ENCODE results near the gene CELF5. TPM values are rescaled to one million over a fixed set of nuclear protein-coding genes. Genes with fewer than 3 reads are reported as not detected.
"Not testable (repeated sequence)": the region's sequence is repeated elsewhere in the genome, so short reads cannot be mapped to it uniquely, and the experiment has no call there.

CELF5 gene
- total and polyA plus RNA-seq, 3 experiments from 2014 or later: 0.11 to 0.24 TPM; not detected in 1

DNA sequence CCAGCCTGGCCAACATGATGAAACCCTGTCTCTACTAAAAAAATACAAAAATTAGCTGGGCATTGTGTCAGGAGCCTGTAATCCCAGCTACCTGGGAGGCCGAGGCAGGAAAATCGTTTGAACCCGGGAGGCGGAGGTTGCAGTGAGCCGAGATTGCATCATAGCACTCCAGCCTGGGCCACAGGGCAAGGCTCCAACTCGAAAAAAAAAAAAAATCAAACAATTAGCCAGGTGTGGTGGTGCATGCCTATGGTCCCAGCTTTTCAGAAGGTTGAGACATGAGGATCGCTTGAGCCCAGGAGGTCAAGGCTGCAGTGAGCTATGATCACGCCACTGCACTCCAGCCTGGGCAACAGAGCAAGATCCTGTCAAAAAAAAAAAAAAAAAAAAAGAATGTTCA lies 76.1 kb downstream of the CELF5 start:
- CTCF ChIA-PET; POLR2A ChIA-PET; H3K27me3 ChIP-seq (ENCODE audit: insufficient read depth, low read length, poor library complexity, severe bottlenecking): not testable (repeated sequence)

GRCh38 chr19:3302755-3303154 lies 78.3 kb downstream of the CELF5 start:
- peaks cover 21 to 36% of the 10 kb centered on the region in 2 donors for H3K27me3 Mint-ChIP-seq

More for the DNA sequence above, 76.1 kb downstream of the CELF5 start:
- not testable (repeated sequence) for H3K4me3 Mint-ChIP-seq; DNase-seq; H3K4me3 ChIP-seq (ENCODE audit: low read length); H3K4me1 ChIP-seq (ENCODE audit: insufficient read depth, low read length); H3K27ac ChIP-seq (ENCODE audit: low read depth, low read length); H3K36me3 Mint-ChIP-seq; H3K9me3 ChIP-seq (ENCODE audit: low read length); H3K4me1 Mint-ChIP-seq; H3K36me3 ChIP-seq (ENCODE audit: insufficient read depth, low read length); H3K9me3 Mint-ChIP-seq; H3K27ac Mint-ChIP-seq
- peaks cover 21 to 37% of the 10 kb centered on the region in 2 donors for H3K27me3 Mint-ChIP-seq

GRCh38 chr19:3304871-3305423 lies 80.5 kb downstream of the CELF5 start:
- Mint-ChIP-seq H3K4me1 (peaks cover 0 to 3% (median 0%) of the 10 kb centered on the region in 3 donors), H3K4me3 (no peak overlapping the region), H3K36me3 (peaks cover 0 to 3% (median 0%) of the 10 kb centered on the region in 3 donors), H3K27ac (no peak overlapping the region), H3K9me3 (peaks cover 0 to 8% (median 3%) of the 10 kb centered on the region in 5 donors), H3K27me3 (peaks cover 16 to 41% of the 10 kb centered on the region in 2 donors)
- DNase-seq: peak; percentile 61 to 76 (median 70)
- H3K27me3 ChIP-seq (ENCODE audit: insufficient read depth, low read length, poor library complexity, severe bottlenecking): no peaks in the 10 kb centered on the region
- H3K4me1 ChIP-seq (ENCODE audit: insufficient read depth, low read length): peaks cover 8% of the 10 kb centered on the region
- H3K4me3 ChIP-seq (ENCODE audit: low read length): no peak overlapping the region
- no peaks in the 10 kb centered on the region for H3K9me3 ChIP-seq (ENCODE audit: low read length)
- ChIA-PET POLR2A (no interaction called here), CTCF (interaction anchor here (0.6 to 2.9 kb wide), 11 partner anchors 10 to 185 kb away, joined by 3 to 13 read pairs (median 3); no protein-coding TSS in a partner anchor)
- no peaks in the 10 kb centered on the region for H3K36me3 ChIP-seq (ENCODE audit: insufficient read depth, low read length)
- no peak overlapping the region for H3K27ac ChIP-seq (ENCODE audit: low read depth, low read length)

More at GRCh38 chr19:3302755-3303154, 78.3 kb downstream of the CELF5 start:
- Histone ChIP-seq H3K4me1 (ENCODE audit: insufficient read depth, low read length) (peaks cover 8% of the 10 kb centered on the region), H3K36me3 (ENCODE audit: insufficient read depth, low read length) (no peaks in the 10 kb centered on the region), H3K27me3 (ENCODE audit: insufficient read depth, low read length, poor library complexity, severe bottlenecking) (no peaks in the 10 kb centered on the region), H3K9me3 (ENCODE audit: low read length) (no peaks in the 10 kb centered on the region), H3K27ac (ENCODE audit: low read depth, low read length) (no peak overlapping the region), H3K4me3 (ENCODE audit: low read length) (no peak overlapping the region)
- DNase-seq: no peak
- H3K27ac Mint-ChIP-seq: no peak overlapping the region
- H3K36me3 Mint-ChIP-seq: peaks cover 0 to 3% (median 0%) of the 10 kb centered on the region in 3 donors
- H3K4me1 Mint-ChIP-seq: peaks cover 0 to 3% (median 0%) of the 10 kb centered on the region in 3 donors
- ChIA-PET POLR2A (interaction anchor here (0.7 kb wide), 1 partner anchor 1185 kb away, joined by 3 read pairs; no protein-coding TSS in a partner anchor), CTCF (no interaction called here)
- H3K4me3 Mint-ChIP-seq: no peak overlapping the region
- H3K9me3 Mint-ChIP-seq: peaks cover 0 to 5% (median 4%) of the 10 kb centered on the region in 5 donors

GRCh38 chr19:3309724-3310123 lies 85.3 kb downstream of the CELF5 start:
- DNase-seq: no peak
- CTCF ChIA-PET: no interaction called here
- peak overlapping the region in 1 of 7 donors; percentile 1 for H3K4me3 Mint-ChIP-seq
- Histone ChIP-seq H3K27me3 (ENCODE audit: insufficient read depth, low read length, poor library complexity, severe bottlenecking) (peaks cover 10% of the 10 kb centered on the region), H3K4me1 (ENCODE audit: insufficient read depth, low read length) (peaks cover 5% of the 10 kb centered on the region), H3K4me3 (ENCODE audit: low read length) (no peak overlapping the region), H3K9me3 (ENCODE audit: low read length) (no peaks in the 10 kb centered on the region), H3K27ac (ENCODE audit: low read depth, low read length) (no peak overlapping the region), H3K36me3 (ENCODE audit: insufficient read depth, low read length) (no peaks in the 10 kb centered on the region)
- peaks cover 0 to 3% (median 0%) of the 10 kb centered on the region in 3 donors for H3K4me1 Mint-ChIP-seq
- peaks cover 0 to 4% (median 0%) of the 10 kb centered on the region in 5 donors for H3K9me3 Mint-ChIP-seq
- H3K27ac Mint-ChIP-seq: no peak overlapping the region
- peaks cover 20 to 36% of the 10 kb centered on the region in 2 donors for H3K27me3 Mint-ChIP-seq
- no peaks in the 10 kb centered on the region for H3K36me3 Mint-ChIP-seq
- POLR2A ChIA-PET: no interaction called here

DNA sequence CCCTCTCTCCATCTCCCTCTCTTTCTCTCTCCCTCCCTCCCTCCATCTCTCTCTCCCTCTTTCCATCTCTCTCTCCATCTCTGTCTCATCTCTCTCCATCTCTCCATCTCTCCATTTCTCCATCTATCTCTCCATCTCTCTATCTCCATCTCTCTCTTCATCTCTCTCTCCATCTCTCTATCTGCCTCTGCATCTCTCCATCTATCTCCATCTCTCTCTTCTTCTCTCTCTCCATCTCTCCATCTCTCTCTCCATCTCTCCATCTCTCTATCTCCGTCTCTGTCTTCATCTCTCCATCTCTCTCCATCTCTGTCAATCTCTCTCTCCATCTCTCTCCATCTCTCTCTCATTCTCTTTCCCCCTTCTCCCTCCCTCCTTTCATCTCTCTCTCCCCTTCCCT lies 85.8 kb downstream of the CELF5 start:
- no peak for DNase-seq
- Histone ChIP-seq H3K4me3 (ENCODE audit: low read length) (no peak overlapping the region), H3K9me3 (ENCODE audit: low read length) (no peaks in the 10 kb centered on the region), H3K27me3 (ENCODE audit: insufficient read depth, low read length, poor library complexity, severe bottlenecking) (peaks cover 10% of the 10 kb centered on the region), H3K27ac (ENCODE audit: low read depth, low read length) (no peak overlapping the region), H3K4me1 (ENCODE audit: insufficient read depth, low read length) (no peaks in the 10 kb centered on the region), H3K36me3 (ENCODE audit: insufficient read depth, low read length) (no peaks in the 10 kb centered on the region)
- ChIA-PET POLR2A (no interaction called here), CTCF (no interaction called here)
- Mint-ChIP-seq H3K4me3 (no peak overlapping the region), H3K27ac (peak overlapping the region in 2 of 8 donors; percentile 77 to 88), H3K9me3 (peaks cover 0 to 4% (median 0%) of the 10 kb centered on the region in 5 donors), H3K27me3 (peaks cover 17 to 31% of the 10 kb centered on the region in 2 donors), H3K36me3 (no peaks in the 10 kb centered on the region), H3K4me1 (no peaks in the 10 kb centered on the region)

GRCh38 chr19:3310711-3311110 lies 86.2 kb downstream of the CELF5 start:
- Histone ChIP-seq H3K4me1 (ENCODE audit: insufficient read depth, low read length) (no peaks in the 10 kb centered on the region), H3K4me3 (ENCODE audit: low read length) (no peak overlapping the region), H3K27me3 (ENCODE audit: insufficient read depth, low read length, poor library complexity, severe bottlenecking) (peaks cover 10% of the 10 kb centered on the region), H3K27ac (ENCODE audit: low read depth, low read length) (no peak overlapping the region), H3K36me3 (ENCODE audit: insufficient read depth, low read length) (no peaks in the 10 kb centered on the region), H3K9me3 (ENCODE audit: low read length) (no peaks in the 10 kb centered on the region)
- H3K4me3 Mint-ChIP-seq: no peak overlapping the region
- DNase-seq: no peak
- ChIA-PET CTCF (no interaction called here), POLR2A (no interaction called here)
- peaks cover 21 to 31% of the 10 kb centered on the region in 2 donors for H3K27me3 Mint-ChIP-seq
- peaks cover 0 to 4% (median 0%) of the 10 kb centered on the region in 5 donors for H3K9me3 Mint-ChIP-seq
- H3K4me1 Mint-ChIP-seq: no peaks in the 10 kb centered on the region
- no peaks in the 10 kb centered on the region for H3K36me3 Mint-ChIP-seq
- no peak overlapping the region for H3K27ac Mint-ChIP-seq

- Histone ChIP-seq H3K9me3 (ENCODE audit: low read length) (no peaks in the 10 kb centered on the region), H3K27me3 (ENCODE audit: insufficient read depth, low read length, poor library complexity, severe bottlenecking) (peaks cover 10% of the 10 kb centered on the region), H3K27ac (ENCODE audit: low read depth, low read length) (no peak overlapping the region), H3K36me3 (ENCODE audit: insufficient read depth, low read length) (no peaks in the 10 kb centered on the region), H3K4me1 (ENCODE audit: insufficient read depth, low read length) (no peaks in the 10 kb centered on the region), H3K4me3 (ENCODE audit: low read length) (no peak overlapping the region)
- POLR2A ChIA-PET: no interaction called here
- DNase-seq: no peak
- H3K4me3 Mint-ChIP-seq: no peak overlapping the region
- H3K36me3 Mint-ChIP-seq: no peaks in the 10 kb centered on the region
- peaks cover 22 to 37% of the 10 kb centered on the region in 2 donors for H3K27me3 Mint-ChIP-seq
- H3K9me3 Mint-ChIP-seq: peaks cover 0 to 2% (median 0%) of the 10 kb centered on the region in 5 donors
- H3K27ac Mint-ChIP-seq: peak overlapping the region in 2 of 8 donors; percentile 34 to 98
- no peaks in the 10 kb centered on the region for H3K4me1 Mint-ChIP-seq
- CTCF ChIA-PET: interaction anchor here (3.8 kb wide), 1 partner anchor 8 kb away, joined by 13 read pairs; no protein-coding TSS in a partner anchor
Observed at GRCh38 chr19:3313199-3313575, 88.7 kb downstream of the CELF5 start.

- no peak overlapping the region for H3K4me3 ChIP-seq (ENCODE audit: low read length)
- CTCF ChIA-PET: interaction anchor here (0.5 to 3.8 kb wide), 3 partner anchors 10 to 114 kb away, joined by 3 to 13 read pairs (median 7); no protein-coding TSS in a partner anchor
- H3K36me3 ChIP-seq (ENCODE audit: insufficient read depth, low read length): no peaks in the 10 kb centered on the region
- H3K27me3 Mint-ChIP-seq: peaks cover 20 to 32% of the 10 kb centered on the region in 2 donors
- no peak overlapping the region for H3K27ac Mint-ChIP-seq
- no peaks in the 10 kb centered on the region for H3K4me1 Mint-ChIP-seq
- no peaks in the 10 kb centered on the region for H3K4me1 ChIP-seq (ENCODE audit: insufficient read depth, low read length)
- no peak overlapping the region for H3K4me3 Mint-ChIP-seq
- no peaks in the 10 kb centered on the region for H3K9me3 ChIP-seq (ENCODE audit: low read length)
- H3K27ac ChIP-seq (ENCODE audit: low read depth, low read length): no peak overlapping the region
- POLR2A ChIA-PET: no interaction called here
- H3K9me3 Mint-ChIP-seq: no peaks in the 10 kb centered on the region
- no peak for DNase-seq
- peaks cover 10% of the 10 kb centered on the region for H3K27me3 ChIP-seq (ENCODE audit: insufficient read depth, low read length, poor library complexity, severe bottlenecking)
- no peaks in the 10 kb centered on the region for H3K36me3 Mint-ChIP-seq
Observed at GRCh38 chr19:3314962-3315675, 90.7 kb downstream of the CELF5 start.
